Measurements from ENCODE around the gene RFNG.

The RFNG gene

GRCh38 chr17:82033359-82034085 is 18.1 kb downstream of the RFNG start:
- DNase-seq (ENCODE audit: low read depth) = no peak
- no peak overlapping the region for H3K4me3 ChIP-seq (ENCODE audit: low read depth, low read length)
- no peak for TF ChIP-seq CTCF (conservative IDR thresholded peaks at IDR 0.05; ENCODE audit: low read depth, low read length)

- DNase-seq (ENCODE audit: low read depth) = no peak
- no peak for TF ChIP-seq CTCF (conservative IDR thresholded peaks at IDR 0.05; ENCODE audit: low read depth, low read length)
- peak overlapping the region; percentile 58 for H3K4me3 ChIP-seq (ENCODE audit: low read depth, low read length)
These were observed 19.6 kb downstream of the RFNG start for GRCh38 chr17:82031885-82032627.

- TF ChIP-seq CTCF (conservative IDR thresholded peaks at IDR 0.05; ENCODE audit: low read depth, low read length) = no peak
- H3K4me3 ChIP-seq (ENCODE audit: low read depth, low read length) = peak within 1 kb of the TSS; percentile 62
- DNase-seq (ENCODE audit: low read depth) = peak; percentile 41
These were observed 20.2 kb downstream of the RFNG start, which contains the start of gene RAC3 for GRCh38 chr17:82031303-82031884. RAC3 (plus strand) TSS chr17:82031678; CDS start chr17:82031762, 84 bp downstream.

GRCh38 chr17:82030470-82031302 is 20.9 kb downstream of the RFNG start:
- DNase-seq (ENCODE audit: low read depth) = peak; percentile 92
- H3K4me3 ChIP-seq (ENCODE audit: low read depth, low read length) = peak overlapping the region; percentile 62
- peak; percentile 86 for TF ChIP-seq CTCF (conservative IDR thresholded peaks at IDR 0.05; ENCODE audit: low read depth, low read length)

- no peak for DNase-seq (ENCODE audit: low read depth)
- no peak for TF ChIP-seq CTCF (conservative IDR thresholded peaks at IDR 0.05; ENCODE audit: low read depth, low read length)
- H3K4me3 ChIP-seq (ENCODE audit: low read depth, low read length) = no peak overlapping the region
These were observed 21.6 kb downstream of the RFNG start for GRCh38 chr17:82029990-82030469.

- no peak overlapping the region for H3K4me3 ChIP-seq (ENCODE audit: low read depth, low read length)
- TF ChIP-seq CTCF (conservative IDR thresholded peaks at IDR 0.05; ENCODE audit: low read depth, low read length) = no peak
- no peak for DNase-seq (ENCODE audit: low read depth)
These were observed 22.2 kb downstream of the RFNG start for GRCh38 chr17:82029391-82029790.
